Right forelimb (tissue), 1 donor: ENCODE measurements around the gene MAP7D1.
"Not testable (repeated sequence)": the region's sequence is repeated elsewhere in the genome, so short reads cannot be mapped to it uniquely, and the experiment has no call there.

Source experiments
- DNase-seq: peaks from one replicate; pipeline ENCODE4 v3.0.0-alpha.2; 2018

The MAP7D1 gene

DNA sequence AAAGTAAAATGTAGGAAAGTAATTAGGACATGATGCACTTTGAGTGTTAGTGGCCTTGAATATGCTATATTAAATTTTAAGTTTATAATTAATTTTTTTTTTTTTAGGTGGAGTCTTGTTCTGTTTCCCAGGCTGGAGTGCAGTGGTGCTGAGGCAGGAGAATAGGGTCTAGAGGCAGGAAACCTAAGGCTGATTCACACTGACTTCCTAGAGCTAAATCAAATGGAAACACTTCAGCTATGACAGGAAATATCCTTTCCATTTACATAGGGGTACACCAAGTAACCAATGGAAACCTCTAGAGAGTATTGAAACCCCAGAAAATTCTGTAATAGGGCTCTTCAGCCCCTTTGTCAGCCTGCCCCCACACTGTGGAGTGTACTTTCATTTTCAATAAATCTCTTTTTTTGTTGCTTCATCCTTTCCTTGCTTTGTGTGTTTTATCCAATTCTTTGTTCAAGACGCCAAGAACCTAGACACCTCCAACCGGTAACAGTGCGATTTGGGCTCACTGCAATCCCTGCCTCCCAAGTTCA lies 50.4 kb downstream of the MAP7D1 start:
- DNase-seq: no peak

DNA sequence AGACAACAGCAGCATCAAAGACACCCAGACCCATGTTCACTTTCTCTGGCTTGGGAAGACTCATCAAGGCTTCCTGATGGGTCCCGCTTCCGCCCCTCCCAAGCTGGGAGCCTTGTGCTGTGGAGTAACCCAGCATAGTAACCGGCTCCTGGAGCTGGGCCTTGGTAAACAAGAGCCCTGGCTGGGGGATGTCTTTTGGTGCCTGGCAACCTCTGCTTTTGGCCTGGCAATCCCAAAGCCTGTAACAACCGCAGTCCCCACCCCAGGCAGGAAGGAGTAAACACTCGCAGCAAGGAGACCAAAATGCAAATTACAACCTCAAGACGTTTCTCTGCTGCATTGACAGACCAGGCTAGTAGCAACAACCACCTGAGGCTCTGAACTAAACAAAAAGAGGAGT lies 51.4 kb downstream of the MAP7D1 start:
- peak; percentile 65 for DNase-seq

DNA sequence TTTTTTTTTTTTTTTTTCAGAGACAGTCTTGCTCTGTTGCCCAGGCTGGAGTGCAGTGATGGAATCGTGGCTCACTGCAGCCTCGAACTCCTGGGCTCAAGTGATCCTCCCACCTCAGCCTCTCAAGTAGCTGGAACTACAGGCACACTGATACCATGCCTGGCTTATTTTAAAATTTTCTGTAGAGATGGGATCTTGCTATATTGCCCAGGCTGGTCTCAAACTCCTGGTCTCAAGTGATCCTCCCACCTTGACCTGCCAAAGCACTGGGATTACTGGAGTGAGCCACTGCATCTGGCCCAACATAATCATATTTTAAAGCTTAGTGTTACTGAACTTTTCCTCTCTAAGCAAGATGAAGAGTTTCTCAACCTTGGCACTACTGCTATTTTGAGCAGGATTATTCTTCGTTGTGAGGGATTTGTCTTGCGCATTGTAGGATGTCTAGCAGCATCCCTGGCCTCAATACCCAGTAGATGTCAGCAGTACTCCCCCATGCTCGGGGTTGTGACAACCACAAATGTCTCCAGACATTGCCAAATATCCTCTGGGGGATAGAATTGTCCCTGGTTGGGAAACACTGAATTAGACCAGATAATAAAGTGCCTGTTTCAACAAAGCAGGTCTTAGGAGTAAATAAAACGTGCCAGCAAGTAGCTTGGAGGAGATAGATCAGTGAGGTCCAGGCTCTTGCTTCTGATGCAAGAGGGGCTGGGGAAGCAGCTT lies 53.2 kb downstream of the MAP7D1 start:
- DNase-seq: no peak

DNA sequence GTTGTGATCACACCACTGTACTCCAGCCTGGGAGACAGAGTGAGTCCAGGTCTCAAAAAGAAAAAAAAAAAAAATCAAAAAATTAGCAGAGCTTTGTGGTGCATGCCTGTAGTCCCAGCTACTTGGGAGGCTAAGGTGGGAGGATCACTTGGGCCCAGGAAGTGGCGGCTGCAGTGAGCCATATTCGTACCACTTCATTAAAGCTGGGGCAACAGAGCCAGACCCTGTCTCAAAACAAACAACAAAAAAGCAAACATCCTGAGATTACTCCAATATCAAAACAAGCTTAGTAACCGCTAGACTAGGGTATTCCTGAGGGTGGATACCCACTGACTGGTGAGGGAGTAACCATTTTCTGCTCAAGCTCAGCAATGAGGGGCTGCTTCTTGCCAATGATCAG lies 55.3 kb downstream of the MAP7D1 start:
- no peak for DNase-seq

DNA sequence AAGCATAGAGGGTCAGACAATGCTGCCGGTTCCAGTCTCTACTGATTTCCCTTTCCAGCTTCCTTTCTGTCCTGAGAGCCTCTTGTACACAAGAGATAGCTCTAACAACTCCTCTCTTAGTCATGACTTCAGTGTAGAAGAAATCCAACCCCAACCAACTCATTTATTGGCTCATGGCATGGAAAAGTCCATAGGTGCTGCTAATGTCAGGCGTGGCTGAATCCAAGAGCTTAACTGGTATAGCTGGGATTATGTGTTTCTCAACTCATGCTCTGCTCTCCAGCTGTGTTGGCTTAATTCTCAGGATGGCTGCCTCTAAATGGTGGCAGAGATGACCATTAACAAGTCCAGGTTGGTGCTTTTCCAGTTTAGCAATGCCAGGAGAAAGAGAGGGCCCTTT lies 55.9 kb downstream of the MAP7D1 start:
- no peak for DNase-seq

DNA sequence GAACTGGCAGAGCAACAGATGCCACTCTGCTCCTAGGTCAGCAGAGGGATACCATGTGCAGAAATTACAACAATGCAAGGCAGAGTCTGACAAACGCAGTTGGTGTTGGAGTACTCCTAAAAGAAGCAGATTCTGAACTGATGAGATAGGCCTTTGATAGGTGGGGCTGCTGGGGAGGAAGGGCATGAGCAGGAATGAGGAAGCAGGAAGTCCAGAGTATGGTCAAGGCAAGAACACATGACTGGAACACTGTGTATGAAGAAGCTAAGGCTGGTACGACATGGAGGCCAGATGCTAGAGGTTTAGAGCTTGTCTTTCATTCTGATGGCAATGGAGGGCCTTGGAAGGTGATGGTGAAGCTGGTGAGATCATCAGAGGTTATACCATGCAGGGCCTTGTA lies 56.8 kb downstream of the MAP7D1 start:
- DNase-seq: no peak

DNA sequence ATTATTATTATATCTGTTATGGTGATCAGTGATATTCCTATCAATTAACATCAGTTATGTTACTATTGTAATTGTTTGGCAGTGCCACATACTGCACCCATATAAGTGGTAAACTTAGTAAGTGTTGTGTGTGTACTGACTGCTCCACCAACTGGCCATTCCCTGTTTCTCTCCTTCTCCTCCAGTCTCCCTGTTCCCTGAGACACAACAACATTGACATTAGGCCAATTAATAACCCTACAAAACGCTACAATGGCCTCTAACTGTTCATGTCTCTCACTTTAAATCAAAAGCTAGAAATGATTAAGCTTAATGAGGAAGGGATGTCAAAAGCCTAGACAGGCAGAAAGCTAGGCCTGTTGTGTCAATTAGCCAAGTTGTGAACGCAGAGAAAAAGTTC lies 61.7 kb downstream of the MAP7D1 start:
- DNase-seq: no peak

DNA sequence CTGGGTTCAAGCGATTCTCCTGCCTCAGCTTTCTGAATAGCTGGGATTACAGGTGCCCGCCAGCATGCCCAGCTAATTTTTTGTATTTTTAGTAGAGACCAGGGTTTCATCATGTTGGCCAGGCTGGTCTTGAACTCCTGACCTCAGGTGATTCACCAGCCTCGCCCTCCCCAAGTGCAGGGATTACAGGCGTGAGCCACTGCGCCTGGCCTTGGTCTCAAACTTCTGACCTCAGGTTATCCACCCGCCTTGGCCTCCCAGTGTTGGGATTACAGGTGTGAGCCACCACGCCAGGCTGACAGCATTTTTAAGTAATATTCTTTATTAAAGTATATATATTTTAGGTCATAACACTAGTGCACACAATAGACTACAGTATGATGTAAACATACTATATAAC lies 65.9 kb downstream of the MAP7D1 start:
- DNase-seq: not testable (repeated sequence)

DNA sequence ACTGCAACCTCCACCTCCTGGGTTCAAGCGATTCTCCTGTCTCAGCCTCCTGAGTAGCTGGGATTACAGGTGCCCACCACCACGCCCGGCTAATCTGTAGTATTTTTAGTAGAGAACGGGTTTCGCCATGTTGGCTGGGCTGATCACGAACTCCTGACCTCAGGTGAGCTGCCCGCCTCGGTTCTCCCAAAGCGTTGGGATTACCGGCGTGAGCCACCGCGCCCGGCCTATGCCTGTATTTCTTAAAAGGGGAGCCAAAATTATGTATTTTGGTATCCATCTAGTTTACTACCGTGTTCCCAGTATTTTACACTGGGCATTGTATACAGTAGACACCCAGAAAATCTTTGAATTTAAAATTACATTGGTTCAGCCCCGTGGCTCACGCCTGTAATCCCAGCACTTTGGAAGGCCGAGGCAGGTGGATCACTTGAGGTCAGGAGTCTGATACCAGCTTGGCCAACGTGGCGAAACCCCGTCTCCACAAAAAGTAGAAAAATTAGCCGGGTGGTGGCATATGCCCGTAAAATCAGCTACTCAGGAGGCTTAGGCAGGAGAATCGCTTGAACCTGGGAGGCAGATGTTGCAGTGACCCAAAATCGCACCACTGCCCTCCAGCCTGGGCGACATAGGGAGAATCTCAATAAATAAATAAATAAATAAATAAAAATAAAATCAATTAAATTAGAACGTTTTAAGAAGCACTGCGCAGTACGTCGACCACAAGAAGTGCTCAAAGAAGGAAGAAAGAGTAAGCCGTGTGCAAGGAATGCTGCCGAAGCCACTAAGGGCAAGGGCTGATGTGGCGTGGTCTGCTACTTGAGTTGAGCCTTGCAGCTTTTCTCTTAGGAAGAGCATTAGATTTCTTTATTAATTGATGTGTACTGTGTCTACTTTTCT lies 66.8 kb downstream of the MAP7D1 start:
- DNase-seq: no peak

DNA sequence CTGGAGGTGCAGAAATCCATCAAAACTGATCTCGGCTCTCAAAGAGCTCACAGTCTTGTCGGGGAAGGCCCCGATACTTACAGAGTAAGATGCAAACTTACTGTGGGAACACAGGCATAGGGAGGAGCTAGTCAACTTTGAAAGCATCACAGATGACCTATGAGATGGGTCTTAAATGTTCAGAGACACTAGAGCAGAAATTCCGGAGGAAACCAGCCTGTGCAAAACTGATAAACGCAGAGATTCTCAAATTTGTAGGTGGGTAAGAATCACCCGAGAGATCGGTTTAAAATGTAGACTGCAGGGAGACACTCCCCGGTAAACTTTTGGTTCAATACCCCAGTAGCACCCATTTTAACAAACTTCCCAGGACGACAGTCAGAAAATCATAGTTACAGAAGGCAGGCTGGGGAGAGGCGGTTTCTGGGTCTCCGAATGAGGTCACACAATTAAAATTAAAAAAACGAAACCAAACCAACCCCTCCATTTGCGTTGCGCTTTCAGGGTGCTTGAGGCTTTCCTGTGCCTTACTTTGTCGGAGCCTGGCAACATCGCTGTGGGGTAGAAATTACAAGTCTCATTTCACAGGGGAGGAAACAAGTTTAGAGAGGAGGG lies 67.5 kb downstream of the MAP7D1 start:
- DNase-seq: no peak

DNA sequence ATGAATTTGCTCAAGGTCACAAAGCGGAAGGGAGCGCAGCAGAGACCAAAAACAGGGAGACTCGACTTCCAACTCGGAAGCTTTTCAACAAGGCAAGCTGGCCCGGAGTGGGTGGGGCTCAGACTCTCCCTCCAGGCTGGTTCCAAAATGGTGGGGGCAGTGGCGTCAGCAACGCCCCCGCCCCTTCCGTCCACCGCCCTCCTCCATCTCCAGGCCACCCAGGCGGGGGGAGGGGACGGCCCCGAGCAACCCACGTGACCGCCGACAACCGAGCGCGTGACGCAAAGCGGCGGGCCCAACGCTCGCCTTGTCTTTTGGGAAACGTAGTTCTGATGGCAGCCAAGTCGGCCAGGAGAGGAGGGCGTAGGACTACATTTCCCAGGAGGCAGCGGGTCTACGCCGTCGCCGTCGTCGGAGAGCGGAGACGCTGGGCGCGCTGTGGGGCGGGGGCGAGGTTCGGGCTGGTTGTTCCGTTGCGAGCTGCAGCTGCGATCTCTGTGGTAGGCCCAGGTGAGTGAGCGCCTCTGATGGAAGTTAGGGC lies 68.1 kb downstream of the MAP7D1 start, which contains the start of gene THRAP3:
Gene THRAP3, plus strand, starts transcription at position 448 of the 541 bp plus-strand sequence. CDS start 58,121 bp downstream, outside the sequence.
- peak; percentile 99 for DNase-seq

DNA sequence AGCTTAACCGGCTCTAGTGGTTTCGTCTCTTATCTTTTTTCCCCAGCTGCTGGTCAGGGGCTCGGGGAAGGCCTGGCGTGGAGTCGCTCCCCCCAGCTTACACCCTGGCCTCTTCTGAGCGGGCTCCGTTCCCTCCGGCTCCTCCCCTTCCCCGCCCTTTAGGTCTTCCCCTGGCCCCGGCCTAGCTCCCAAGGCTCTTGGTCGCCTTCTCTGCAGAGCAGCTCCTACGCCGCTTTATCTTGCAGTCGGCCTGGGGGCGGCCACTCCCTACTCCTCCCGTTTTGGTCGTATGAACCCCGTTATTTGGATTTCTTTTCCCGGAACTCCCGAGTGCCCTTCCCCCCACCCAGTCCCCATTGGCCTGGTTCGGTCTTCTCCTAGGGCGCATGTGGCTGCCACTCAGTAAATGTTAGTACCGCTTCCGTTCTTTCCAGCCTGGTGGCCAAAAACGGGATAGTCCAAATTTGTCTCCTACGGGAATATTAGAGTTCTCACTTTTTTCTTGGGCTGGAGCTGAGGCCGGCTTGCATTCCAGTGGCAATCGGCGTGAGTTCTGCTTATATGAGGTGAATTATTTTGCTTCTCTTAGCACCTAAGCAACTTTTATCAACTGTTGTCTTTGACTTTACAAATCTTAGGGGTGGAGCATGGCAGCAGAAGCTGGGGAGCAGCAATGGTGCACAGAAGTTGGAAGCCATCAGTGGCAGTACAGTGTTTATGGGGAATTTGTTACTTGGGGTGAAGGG lies 68.8 kb downstream of the MAP7D1 start:
- DNase-seq: no peak

DNA sequence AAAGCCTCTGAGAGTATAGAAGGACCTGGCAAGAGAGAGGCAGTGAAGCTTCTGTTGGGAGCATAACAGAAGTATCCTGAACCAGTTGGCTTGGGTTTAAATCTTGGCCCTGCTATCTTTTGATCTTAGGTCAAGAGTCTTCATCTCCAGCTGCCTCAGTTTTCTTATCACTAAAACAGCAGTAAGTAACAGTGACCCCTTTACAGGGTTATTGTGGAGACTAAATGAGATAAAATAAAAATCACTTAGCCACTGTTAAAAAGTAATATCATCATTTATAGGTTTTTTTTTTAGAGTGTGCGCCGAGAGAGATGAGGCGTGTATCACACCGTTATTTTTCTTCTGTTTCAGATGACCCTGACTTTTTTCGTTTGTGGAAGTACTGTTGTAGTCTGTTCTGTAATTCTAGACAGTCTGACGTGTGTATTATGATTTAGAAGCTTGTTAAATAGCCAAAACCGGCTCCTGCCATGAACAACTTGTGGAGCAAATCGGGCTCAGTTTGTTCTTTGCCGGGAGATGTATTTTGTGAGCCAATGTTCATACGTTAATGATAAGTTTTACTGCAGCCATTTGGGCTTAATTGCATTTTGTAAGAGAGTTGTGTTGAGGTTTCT lies 69.4 kb downstream of the MAP7D1 start:
- no peak for DNase-seq

DNA sequence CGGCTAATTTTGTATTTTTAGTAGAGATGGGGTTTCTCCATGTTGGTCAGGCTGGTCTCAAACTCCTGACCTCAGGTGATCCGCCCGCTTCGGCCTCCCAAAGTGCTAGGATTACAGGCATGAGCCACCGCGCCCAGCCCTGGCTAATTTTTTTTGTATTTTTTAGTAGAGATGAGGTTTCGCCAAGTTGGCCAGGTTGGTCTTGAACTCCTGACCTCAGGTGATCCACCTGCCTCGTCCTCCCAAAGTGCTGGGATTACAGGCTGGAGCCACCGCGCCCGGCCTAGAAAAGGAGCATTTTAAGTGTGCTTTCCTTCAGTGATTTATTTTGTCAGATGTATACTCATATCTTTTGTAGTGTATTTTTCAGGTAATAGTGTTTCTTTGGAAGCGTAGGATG lies 74.3 kb downstream of the MAP7D1 start:
- DNase-seq: not testable (repeated sequence)
